ENCODE results near the gene PIK3CA.

PIK3CA gene

DNA sequence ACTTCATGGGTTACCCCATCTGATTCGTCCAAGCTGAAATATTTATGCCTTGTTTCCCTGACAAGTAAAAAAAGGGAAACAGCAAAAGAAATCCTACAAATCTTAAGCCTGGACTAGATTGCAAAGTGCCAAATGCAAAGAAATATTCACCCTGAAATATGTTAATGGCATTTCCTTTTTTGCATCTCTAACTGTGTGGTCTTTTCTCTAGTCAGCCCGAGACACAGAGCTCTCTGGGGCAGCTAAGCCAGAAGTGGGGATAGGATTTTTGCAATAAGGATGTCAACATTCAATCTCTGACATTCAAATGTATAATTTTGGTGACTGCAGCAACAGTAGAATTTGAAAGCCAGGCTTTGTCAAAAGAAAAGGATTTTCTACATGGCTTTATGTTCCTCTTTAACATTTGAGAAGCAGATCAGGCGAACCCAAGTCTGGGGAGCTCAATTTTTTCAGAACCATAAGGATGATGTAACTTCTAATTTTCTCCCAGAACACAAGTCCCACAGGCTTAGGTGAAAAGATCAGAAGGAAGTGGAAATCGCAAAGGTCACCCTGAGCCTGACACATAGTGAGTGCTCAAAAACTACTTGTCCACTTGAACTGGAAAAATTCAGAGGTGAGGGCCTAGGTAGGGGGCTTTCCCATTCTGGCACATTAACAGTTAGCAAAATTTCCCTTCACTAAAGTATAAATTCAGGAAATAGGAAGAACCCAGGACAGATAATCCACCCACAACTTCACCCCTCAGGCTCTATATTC, 131.0 kb downstream of the PIK3CA start:
- DNase-seq (ENCODE audit: low read depth), result no peak
- TF ChIP-seq, protein P1, sequence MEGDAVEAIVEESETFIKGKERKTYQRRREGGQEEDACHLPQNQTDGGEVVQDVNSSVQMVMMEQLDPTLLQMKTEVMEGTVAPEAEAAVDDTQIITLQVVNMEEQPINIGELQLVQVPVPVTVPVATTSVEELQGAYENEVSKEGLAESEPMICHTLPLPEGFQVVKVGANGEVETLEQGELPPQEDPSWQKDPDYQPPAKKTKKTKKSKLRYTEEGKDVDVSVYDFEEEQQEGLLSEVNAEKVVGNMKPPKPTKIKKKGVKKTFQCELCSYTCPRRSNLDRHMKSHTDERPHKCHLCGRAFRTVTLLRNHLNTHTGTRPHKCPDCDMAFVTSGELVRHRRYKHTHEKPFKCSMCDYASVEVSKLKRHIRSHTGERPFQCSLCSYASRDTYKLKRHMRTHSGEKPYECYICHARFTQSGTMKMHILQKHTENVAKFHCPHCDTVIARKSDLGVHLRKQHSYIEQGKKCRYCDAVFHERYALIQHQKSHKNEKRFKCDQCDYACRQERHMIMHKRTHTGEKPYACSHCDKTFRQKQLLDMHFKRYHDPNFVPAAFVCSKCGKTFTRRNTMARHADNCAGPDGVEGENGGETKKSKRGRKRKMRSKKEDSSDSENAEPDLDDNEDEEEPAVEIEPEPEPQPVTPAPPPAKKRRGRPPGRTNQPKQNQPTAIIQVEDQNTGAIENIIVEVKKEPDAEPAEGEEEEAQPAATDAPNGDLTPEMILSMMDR (IDR thresholded peaks at IDR 0.05; ENCODE audit: control insufficient read depth, extremely low read depth, insufficient read depth), result no peak
- no peak overlapping the region for H3K4me3 ChIP-seq (ENCODE audit: low read depth, low read length)

DNA sequence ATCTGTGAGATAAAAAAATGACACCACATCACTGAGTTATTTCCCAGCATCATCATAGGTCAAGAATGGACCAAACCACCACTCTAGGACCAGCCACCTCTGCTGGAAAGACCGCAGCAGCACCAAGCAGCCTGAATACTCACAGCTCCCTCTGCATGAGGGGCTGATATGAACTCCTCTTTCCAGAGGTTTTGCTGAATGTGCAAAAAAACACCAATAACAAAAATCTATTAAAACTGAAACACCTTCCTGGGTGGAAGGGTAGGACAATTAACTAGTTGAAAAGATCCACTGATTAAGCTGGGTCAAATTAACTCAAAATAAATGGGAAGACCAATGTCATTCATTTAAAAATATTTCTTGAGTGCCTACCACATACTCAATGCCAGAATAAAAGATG, 131.7 kb downstream of the PIK3CA start:
- TF ChIP-seq, protein P1 (IDR thresholded peaks at IDR 0.05; ENCODE audit: control insufficient read depth, extremely low read depth, insufficient read depth), result no peak
- DNase-seq (ENCODE audit: low read depth), result no peak
- H3K4me3 ChIP-seq (ENCODE audit: low read depth, low read length), result no peak overlapping the region

DNA sequence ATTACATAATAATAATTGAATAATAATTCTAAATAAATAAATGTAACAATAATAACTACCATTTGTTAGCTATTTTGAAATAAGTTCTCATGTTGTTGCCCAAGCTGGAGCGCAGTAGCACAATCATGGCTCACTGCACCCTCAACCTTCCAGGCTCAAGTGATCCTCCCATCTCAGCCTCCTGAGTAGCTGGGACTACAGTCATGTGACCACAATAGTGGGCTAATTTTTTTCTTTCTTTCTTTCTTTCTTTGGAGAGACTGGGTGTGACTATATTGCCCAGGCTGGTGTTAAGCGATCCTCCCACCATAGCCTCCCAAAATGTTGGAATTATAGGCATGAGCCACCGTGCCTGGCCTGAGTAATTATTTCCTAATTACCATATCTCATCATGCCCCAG, 133.7 kb downstream of the PIK3CA start:
- no peak overlapping the region for H3K4me3 ChIP-seq (ENCODE audit: low read depth, low read length)
- no peak for DNase-seq (ENCODE audit: low read depth)
- TF ChIP-seq, protein P1 (IDR thresholded peaks at IDR 0.05; ENCODE audit: control insufficient read depth, extremely low read depth, insufficient read depth), result no peak

DNA sequence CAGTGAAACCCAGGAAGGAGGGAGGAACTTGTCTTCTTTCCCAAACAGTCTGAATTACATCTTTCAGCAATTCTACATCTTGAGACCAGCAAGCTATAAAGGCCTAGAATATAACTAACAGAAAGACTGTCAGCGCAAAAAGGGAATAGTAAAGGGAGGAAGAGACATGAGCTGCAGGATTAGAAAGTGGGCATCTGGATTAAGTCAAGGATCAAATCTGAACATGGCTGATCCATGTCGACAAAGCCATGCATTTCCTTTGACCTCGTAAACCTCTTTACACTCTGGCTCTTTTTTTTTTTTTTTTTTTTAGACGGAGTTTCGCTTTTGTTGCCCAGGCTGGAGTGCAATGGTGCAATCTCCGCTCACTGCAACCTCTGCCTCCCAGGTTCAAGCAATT, 138.2 kb downstream of the PIK3CA start:
- TF ChIP-seq, protein P1 (IDR thresholded peaks at IDR 0.05; ENCODE audit: control insufficient read depth, extremely low read depth, insufficient read depth), result no peak
- DNase-seq (ENCODE audit: low read depth), result no peak
- no peak overlapping the region for H3K4me3 ChIP-seq (ENCODE audit: low read depth, low read length)

DNA sequence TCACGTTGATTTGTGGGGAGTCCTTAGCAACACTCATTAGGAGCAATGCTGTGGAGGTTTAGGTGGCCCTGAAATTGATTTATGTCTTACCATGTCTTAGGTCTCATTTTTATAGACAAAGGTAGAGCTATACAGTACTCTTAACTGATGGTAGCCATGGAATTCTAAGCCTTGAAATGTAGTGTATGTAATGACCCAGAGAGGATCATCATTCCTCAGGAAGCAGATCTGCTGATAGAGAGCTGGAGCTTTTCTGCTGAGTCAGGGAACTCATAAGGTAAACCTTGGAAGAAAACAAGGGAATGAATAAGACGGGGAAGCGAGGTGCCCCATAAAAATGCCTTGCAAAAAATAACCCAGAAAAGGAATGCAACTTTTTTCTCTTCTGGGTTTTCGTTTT, 140.7 kb downstream of the PIK3CA start:
- H3K4me3 ChIP-seq (ENCODE audit: low read depth, low read length), result no peak overlapping the region
- DNase-seq (ENCODE audit: low read depth), result no peak
- TF ChIP-seq, protein P1 (IDR thresholded peaks at IDR 0.05; ENCODE audit: control insufficient read depth, extremely low read depth, insufficient read depth), result no peak

DNA sequence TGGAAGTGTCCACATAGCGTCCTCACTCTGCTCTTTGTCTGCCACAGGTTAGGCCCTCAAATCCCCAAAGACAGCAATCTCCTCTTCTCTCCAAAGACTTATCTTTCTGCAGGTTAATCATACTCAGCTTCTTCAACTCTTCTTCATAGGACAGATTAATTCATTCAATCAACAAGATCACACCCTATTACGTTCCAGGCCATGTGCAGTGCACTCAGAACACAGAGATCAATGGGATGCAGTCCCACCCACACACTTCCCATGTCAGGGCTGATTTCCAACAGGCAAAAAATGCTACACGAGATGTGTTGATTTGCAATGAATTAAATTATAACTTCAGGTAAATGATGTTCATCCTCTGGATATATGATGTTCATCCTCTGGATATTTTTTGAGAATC, 141.1 kb downstream of the PIK3CA start:
- H3K4me3 ChIP-seq (ENCODE audit: low read depth, low read length), result no peak overlapping the region
- TF ChIP-seq, protein P1 (IDR thresholded peaks at IDR 0.05; ENCODE audit: control insufficient read depth, extremely low read depth, insufficient read depth), result no peak
- DNase-seq (ENCODE audit: low read depth), result no peak
